Endothelial cell (in vitro differentiated cells): ENCODE data around the gene TEX19. TPM values are rescaled to one million over a fixed set of nuclear protein-coding genes. Genes with fewer than 3 reads are reported as not detected.

Experiments
- DNase-seq: peaks from one replicate; pipeline ENCODE4 v3.0.0; 2021; ENCODE audit warnings: low spot score
- H3K27ac Mint-ChIP-seq: one replicate; pipeline ENCODE4 v1.8.0; 2021; ENCODE audit warnings: mixed read lengths, inconsistent platforms; ENCODE audit not compliant: unreplicated experiment
- H3K27me3 Mint-ChIP-seq: one replicate; pipeline ENCODE4 v1.8.0; 2021; ENCODE audit warnings: mild to moderate bottlenecking, moderate library complexity, mixed read lengths, inconsistent platforms; ENCODE audit not compliant: unreplicated experiment
- H3K36me3 Mint-ChIP-seq: one replicate; pipeline ENCODE4 v1.8.0; 2021; ENCODE audit warnings: mild to moderate bottlenecking, low read depth, mixed read lengths, inconsistent platforms; ENCODE audit not compliant: unreplicated experiment
- H3K4me1 Mint-ChIP-seq: one replicate; pipeline ENCODE4 v1.8.0; 2021; ENCODE audit warnings: mild to moderate bottlenecking, mixed read lengths, inconsistent platforms; ENCODE audit not compliant: unreplicated experiment
- H3K4me3 Mint-ChIP-seq: one replicate; pipeline ENCODE4 v1.8.0; 2021; ENCODE audit warnings: mild to moderate bottlenecking, mixed read lengths, inconsistent platforms; ENCODE audit not compliant: unreplicated experiment
- H3K9me3 Mint-ChIP-seq: one replicate; pipeline ENCODE4 v1.8.0; 2021; ENCODE audit warnings: mixed read lengths, inconsistent platforms; ENCODE audit not compliant: unreplicated experiment
- total RNA-seq: library from RNA; stranded (reverse); fragmentation: NEBNext Ultra II Directional; extraction: Animal tissue kit (Norgen Biotek cat#: 25700); gene quantifications from one replicate; pipeline ENCODE4 v1.2.1, GENCODE V29; 2021; ENCODE audit not compliant: unreplicated experiment
- TF ChIP-seq, protein P1 (sequence below): fragments of 200-600 bp; sonication (generic); IDR thresholded peaks from one replicate; pipeline ENCODE4 v1.5.0; 2021; ENCODE audit warnings: antibody characterized with exemption; ENCODE audit not compliant: unreplicated experiment

TEX19 gene
- total RNA-seq, 1 donor from 2014 or later = 0.26 TPM

DNA sequence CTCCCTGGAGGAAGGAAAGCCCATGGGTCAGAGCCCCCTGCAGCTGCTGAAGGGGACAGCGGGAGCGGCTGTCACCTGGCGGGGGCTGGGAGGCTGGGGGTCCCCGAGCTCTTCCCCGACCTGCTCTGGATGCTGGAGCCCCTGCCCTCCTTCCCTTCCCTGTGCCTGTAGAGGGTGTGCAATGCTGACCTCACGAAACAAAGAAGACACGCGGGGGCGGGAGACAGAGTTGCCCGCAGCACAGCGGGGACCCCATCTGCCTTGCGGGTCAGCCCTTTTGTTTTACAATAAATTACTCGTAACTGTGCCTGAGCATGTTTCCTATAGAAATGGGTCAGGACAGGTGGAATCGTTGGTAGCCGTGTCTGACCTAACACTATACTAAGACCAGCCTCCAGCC lies 31.8 kb upstream of the TEX19 start:
- peaks cover 9% of the 10 kb centered on the region for H3K27me3 Mint-ChIP-seq
- H3K9me3 Mint-ChIP-seq = no peaks in the 10 kb centered on the region
- H3K4me3 Mint-ChIP-seq = no peak overlapping the region
- no peak for DNase-seq
- no peaks in the 10 kb centered on the region for H3K36me3 Mint-ChIP-seq
- H3K4me1 Mint-ChIP-seq = no peaks in the 10 kb centered on the region
- H3K27ac Mint-ChIP-seq = no peak overlapping the region
- TF ChIP-seq, protein P1, sequence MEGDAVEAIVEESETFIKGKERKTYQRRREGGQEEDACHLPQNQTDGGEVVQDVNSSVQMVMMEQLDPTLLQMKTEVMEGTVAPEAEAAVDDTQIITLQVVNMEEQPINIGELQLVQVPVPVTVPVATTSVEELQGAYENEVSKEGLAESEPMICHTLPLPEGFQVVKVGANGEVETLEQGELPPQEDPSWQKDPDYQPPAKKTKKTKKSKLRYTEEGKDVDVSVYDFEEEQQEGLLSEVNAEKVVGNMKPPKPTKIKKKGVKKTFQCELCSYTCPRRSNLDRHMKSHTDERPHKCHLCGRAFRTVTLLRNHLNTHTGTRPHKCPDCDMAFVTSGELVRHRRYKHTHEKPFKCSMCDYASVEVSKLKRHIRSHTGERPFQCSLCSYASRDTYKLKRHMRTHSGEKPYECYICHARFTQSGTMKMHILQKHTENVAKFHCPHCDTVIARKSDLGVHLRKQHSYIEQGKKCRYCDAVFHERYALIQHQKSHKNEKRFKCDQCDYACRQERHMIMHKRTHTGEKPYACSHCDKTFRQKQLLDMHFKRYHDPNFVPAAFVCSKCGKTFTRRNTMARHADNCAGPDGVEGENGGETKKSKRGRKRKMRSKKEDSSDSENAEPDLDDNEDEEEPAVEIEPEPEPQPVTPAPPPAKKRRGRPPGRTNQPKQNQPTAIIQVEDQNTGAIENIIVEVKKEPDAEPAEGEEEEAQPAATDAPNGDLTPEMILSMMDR = no peak

GRCh38 chr17:82327757-82328140 lies 31.3 kb upstream of the TEX19 start:
- DNase-seq = no peak
- Mint-ChIP-seq H3K36me3 (no peaks in the 10 kb centered on the region), H3K27ac (no peak overlapping the region), H3K4me1 (no peaks in the 10 kb centered on the region), H3K27me3 (peaks cover 10% of the 10 kb centered on the region), H3K9me3 (no peaks in the 10 kb centered on the region), H3K4me3 (no peak overlapping the region)
- TF ChIP-seq, protein P1 = no peak

DNA sequence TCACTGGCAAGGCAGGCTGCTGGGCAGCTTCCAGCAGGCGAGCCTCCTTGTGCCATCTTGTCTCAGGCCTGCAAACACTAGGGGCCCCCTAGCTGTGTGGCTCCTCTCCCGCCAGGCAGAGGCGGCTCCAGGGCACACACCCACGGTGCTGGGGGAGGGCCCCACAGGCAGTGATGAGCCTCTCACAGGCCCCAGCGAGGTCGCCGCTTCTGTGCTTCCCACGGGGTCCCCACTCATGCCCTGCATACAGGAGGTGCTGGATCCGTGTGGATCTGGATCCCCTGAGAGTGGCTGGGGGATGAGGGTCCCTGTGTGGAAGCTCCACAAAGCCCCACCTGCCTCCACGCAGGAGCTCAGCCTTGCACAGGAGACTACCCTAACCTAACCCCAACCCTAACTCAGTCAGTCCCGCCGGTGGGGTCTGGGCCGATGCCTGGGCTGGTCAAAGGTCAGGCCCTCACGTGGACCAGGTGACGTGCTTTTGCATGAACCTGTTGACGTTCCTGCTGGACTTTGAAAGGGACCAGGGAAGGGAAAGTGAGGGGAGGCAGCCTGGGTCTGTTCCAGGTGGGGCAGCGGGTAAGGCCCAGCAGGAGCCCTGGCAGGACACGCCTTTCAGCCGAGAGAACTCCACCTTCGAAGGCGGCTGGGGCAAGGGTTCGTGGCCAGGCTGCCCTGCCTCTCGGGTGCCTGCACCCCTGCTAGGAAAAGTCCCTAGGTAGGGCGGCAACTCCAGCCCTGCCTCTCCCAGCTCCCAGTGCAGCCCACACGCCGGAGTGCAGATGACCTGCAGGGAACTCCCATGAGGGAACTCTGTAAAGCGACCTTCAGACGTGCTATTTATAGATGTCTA lies 30.7 kb upstream of the TEX19 start:
- TF ChIP-seq, protein P1 = no peak
- Mint-ChIP-seq H3K27me3 (peaks cover 14% of the 10 kb centered on the region), H3K36me3 (no peaks in the 10 kb centered on the region), H3K27ac (no peak overlapping the region), H3K4me3 (no peak overlapping the region), H3K4me1 (no peaks in the 10 kb centered on the region), H3K9me3 (no peaks in the 10 kb centered on the region)
- no peak for DNase-seq

DNA sequence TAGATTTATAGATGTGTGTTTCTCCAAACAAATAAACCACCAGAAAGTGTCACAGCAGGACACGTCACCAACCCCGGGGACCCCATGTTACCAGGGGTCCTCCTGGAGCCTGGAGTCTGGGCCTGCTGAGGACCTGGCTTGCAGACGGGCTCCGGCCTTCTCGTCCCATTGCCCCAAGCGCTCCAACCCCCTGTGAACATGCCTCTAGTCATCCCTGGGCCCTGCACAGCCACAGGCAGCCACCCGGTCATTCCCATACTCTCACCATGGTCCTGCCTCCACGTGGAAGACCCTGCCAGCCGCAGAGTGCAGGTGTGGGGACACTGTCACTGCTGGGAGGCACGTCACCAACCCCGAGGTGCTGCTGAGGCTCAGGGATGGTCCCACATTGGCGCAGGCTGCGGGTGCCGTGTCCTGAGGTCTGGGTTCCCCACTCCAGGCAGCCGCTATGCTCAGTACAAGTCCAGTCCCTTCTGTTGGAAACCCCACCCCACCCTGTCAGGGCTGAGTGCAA lies 30.0 kb upstream of the TEX19 start:
- Mint-ChIP-seq H3K36me3 (no peaks in the 10 kb centered on the region), H3K4me3 (no peak overlapping the region), H3K27ac (no peak overlapping the region), H3K9me3 (no peaks in the 10 kb centered on the region), H3K4me1 (no peaks in the 10 kb centered on the region), H3K27me3 (peaks cover 14% of the 10 kb centered on the region)
- TF ChIP-seq, protein P1 = no peak
- no peak for DNase-seq

- Mint-ChIP-seq H3K36me3 (no peaks in the 10 kb centered on the region), H3K27me3 (peaks cover 18% of the 10 kb centered on the region), H3K9me3 (no peaks in the 10 kb centered on the region), H3K27ac (no peak overlapping the region), H3K4me1 (no peaks in the 10 kb centered on the region), H3K4me3 (no peak overlapping the region)
- TF ChIP-seq, protein P1 = no peak
- no peak for DNase-seq
Observed at GRCh38 chr17:82329683-82330321, 29.2 kb upstream of the TEX19 start.
